ENCODE data around the gene ZNF576.
A peak's percentile ranks its signal among the peaks of the same experiment; 100 is the strongest.
"Not testable (repeated sequence)": the region's sequence is repeated elsewhere in the genome, so short reads cannot be mapped to it uniquely, and the experiment has no call there.

Gene ZNF576

DNA sequence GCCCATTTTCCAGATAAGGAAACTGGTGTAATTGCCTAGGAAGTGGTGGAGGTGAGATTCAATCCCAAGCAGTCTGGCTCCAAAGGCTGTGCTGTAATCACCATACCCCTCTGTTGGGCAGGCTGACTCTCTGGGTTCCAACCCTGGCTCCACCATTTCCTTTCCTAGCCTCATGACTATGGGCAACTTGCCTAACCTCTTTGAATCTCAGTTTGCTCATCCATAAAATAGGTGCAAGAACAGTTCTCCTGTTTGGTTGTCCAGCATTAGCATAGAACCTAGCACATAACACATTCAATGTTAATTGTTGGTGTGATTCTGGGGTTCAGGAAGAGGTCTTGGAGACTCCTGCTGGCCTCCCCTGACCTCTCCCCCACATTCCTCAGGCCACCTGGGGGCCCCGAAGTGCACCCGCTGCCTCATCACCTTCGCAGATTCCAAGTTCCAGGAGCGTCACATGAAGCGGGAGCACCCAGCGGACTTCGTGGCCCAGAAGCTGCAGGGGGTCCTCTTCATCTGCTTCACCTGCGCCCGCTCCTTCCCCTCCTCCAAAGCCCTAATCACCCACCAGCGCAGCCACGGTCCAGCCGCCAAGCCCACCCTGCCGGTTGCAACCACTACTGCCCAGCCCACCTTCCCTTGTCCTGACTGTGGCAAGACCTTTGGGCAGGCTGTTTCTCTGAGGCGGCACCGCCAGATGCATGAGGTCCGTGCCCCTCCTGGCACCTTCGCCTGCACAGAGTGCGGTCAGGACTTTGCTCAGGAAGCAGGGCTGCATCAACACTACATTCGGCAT is 2.2 kb downstream of the ZNF576 start:
- DNase-seq (ENCODE audit: insufficient read length, low spot score), result no peak
- FAIRE-seq, result no peak

GRCh38 chr19:43599635-43600295 is 3.4 kb downstream of the ZNF576 start:
- no peak for FAIRE-seq
- no peak for DNase-seq (ENCODE audit: insufficient read length, low spot score)

DNA sequence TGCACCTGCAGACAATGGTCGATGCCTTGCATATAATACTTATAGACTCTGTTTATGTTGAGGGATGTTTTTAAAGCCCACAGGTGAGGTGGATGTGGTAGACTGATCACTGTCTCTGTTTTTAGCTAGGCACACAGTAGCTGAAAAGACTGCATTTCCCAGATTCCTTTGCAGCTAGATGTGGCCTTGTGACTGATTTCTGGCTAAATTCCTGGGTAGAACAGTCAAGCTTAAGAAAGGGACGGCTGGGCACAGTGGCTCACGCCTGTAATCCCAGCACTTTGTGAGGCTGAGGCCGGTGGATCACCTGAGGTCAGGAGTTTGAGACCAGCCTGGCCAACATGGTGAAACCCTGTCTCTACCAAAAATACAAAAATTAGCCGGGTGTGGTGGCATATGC is 3.9 kb downstream of the ZNF576 start:
- FAIRE-seq; DNase-seq (ENCODE audit: insufficient read length, low spot score): not testable (repeated sequence)

DNA sequence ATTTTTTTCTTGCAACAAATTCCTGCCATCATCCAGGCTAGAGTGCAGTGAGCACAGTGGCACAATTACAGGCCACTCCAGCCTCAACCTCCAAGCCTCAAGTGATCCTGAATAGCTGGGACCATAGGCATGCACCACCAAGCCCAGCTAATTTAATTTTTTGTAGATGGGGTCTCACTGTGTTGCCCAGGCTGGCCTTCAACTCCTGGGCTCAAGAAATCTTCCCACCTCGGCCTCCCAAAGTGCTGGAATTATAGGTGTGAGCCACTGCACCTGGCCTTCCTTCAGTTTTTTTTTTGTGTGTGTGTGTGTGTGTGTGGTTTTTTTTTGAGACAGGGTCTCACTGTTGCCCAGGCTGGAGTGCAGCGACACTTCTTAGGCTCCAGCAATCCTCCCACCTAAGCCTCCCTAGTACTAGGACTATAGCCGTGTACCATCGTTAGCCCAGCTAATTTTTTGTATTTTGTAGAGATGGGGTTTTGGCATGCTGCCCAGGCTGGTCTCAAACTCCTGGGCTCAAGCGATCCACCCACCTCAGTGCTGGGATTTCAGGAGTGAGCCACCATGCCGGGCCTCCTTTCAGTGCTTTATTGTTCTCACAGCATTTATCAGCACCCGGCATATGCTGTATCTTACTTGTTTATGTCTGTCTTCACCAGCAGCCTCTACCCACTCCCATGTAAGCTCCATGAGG is 9.6 kb downstream of the ZNF576 start:
- no peak for FAIRE-seq
- no peak for DNase-seq (ENCODE audit: insufficient read length, low spot score)

- DNase-seq (ENCODE audit: insufficient read length, low spot score), result no peak
- no peak for FAIRE-seq
Measured at GRCh38 chr19:43606569-43607229, 10.3 kb downstream of the ZNF576 start.

DNA sequence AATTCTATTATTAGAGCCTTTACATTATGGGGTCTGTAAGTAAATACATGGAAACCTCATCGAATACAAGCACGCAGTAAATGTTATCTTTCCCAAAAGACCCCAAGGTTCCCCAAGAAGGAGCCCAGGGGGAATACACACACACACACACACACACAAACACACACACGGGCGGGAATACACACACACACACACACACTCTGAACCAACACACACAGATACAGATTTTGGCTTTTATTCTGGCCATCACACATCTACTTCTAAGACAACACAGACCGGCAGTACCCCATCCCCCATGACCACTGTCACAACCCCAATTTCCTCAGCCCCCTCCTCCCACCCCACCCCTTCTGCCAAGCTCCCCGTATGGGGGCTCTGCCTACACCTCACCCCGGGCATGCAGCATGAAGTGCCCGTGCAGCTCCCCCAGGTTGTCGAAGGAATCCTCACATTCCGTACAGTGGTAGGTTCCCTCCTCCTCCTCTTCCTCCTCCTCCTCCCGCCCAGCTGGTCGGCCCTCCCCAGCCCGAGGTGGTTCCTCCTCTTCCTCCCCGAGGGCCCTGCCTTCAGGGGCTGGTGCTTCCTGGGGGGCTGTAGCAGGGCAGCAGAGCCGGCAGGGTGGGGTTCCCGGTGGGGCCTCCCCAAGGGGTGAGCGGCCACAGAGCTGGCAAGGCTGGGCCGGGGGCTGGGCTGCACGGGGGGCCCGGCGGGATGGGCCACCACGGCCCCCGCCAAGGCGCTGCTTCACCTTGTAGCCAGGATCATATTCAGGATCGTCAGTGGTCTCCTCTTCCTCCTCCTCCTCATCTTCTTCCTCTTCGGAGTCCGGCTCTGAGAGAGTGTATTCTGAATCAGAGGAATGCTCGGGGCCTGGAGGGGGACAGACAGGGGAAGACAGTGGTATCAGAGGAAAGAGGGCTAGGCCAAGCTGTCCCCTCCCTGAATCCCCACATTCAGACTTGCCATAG is 11.1 kb downstream of the ZNF576 start:
- no peak for DNase-seq (ENCODE audit: insufficient read length, low spot score)
- FAIRE-seq, result no peak

- no peak for FAIRE-seq
- no peak for DNase-seq (ENCODE audit: insufficient read length, low spot score)
Measured at GRCh38 chr19:43609872-43610271, 13.5 kb downstream of the ZNF576 start.

DNA sequence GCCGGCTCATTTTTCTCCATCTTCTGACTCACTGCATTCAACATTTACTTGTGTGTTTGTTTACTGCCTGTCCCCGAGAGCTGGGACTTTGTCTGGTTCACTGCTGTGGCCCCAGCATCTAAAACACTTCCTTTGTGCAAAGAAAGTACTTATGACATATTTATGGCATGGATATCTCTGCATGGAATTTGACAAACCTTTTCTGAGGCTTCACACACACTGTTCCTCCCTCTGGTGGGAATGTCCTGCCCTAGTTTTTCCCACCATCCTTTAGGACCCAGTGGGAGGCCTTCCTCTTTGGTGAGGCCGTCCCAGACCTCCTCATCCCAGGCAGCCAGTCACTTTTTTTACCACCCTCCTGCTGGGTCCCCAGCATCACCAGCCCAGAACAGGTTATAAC is 14.1 kb downstream of the ZNF576 start:
- FAIRE-seq, result no peak
- DNase-seq (ENCODE audit: insufficient read length, low spot score), result no peak

DNA sequence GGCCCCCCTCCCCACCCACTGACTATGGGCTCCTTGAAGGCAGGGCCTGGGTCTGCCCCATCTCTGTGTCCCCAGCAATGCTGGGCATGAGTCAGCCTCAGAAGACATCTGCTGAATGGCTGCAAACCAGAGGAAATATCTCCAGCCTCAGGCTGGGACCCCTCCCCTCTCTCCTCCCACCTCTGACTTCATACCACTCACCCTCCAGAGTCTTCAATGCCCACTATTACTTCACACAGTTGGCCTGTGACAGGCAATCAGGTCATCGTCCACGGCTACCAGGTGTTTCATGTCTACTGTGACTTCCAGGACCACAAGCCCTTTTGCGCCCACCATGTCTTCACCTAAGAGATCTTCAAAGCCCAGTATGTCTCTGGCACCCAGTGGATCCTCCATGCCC is 15.4 kb downstream of the ZNF576 start, which contains the start of gene SRRM5:
Gene SRRM5, plus strand, starts transcription at position 301 of the 400 bp plus-strand sequence. Its CDS starts 34 bp downstream, at position 335.
- FAIRE-seq (no peak), DNase-seq (ENCODE audit: insufficient read length, low spot score) (no peak)

DNA sequence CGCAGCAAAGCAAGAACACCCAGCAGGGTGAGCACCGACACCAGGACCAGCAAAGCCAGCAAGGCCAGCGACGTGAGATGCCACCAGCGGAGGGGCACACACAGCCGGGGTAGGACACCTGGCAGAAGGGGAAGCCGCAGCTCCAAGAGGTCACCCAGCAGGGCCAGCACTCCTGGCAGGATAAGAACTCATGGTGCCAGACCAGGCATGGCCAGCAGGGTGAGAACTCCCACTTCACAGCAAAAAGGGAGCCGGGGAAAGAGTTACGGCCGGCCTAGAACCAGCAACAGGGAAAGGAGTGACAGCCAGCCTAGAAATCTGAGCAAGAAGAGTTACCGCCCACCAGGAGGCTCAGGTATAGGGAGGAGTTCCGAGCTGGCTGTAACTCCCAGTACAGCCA is 16.0 kb downstream of the ZNF576 start:
- no peak for FAIRE-seq

GRCh38 chr19:43616306-43616705 is 19.9 kb downstream of the ZNF576 start:
- no peak for FAIRE-seq
- no peak for DNase-seq (ENCODE audit: insufficient read length, low spot score)

More for the DNA sequence above, 16.0 kb downstream of the ZNF576 start:
- DNase-seq (ENCODE audit: insufficient read length, low spot score), result no peak

- FAIRE-seq (no peak), DNase-seq (ENCODE audit: insufficient read length, low spot score) (no peak)
Measured at GRCh38 chr19:43616954-43617353, 20.6 kb downstream of the ZNF576 start.

DNA sequence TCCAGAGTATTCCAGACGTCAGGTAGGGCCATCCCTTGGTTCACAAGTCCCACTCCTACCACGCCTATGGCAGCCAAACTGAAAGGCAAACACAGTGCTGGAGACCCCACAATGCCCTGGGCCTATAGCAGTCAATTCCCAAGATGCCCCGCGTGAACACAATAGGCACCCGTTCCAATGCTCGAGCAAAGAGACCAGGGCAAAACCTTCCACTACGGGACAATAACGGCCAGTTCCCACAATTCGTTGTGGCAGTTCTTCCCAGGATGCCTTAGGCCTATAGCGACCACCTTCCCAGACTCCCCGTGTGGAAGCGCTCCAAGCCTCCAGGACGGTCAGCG is 22.5 kb downstream of the ZNF576 start:
- FAIRE-seq, result no peak
- peak; percentile 58 for DNase-seq (ENCODE audit: insufficient read length, low spot score)

GRCh38 chr19:43619262-43620060 is 23.1 kb downstream of the ZNF576 start, which contains the start of gene ZNF428:
TSS of gene ZNF428 (minus strand) at chr19:43619629. CDS start at chr19:43614304, 5,325 bp downstream.
- FAIRE-seq (peak; percentile 96), DNase-seq (ENCODE audit: insufficient read length, low spot score) (peak; percentile 93)

- DNase-seq (ENCODE audit: insufficient read length, low spot score) (no peak), FAIRE-seq (peak; percentile 14)
Measured at GRCh38 chr19:43620061-43621001, 23.9 kb downstream of the ZNF576 start.

DNA sequence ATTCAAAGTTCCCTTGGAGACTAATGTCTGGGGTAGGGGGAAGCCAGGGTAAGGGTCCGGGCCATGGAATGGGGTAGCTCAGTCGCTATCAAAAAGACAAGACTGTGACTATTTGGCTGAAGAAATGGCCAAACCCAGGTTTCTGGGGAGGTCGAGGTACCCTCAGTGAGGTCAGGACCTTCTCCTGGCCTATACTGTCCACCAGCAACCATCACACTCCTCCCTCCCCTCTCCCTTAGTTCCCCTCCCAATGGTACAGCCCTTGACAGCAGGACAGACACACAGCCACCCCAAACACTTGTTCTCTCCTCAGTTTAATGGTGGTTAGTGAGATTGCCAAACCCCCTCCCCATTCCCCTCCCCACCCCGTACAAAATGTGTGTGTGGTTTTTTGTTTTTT is 25.7 kb downstream of the ZNF576 start:
- FAIRE-seq (no peak), DNase-seq (ENCODE audit: insufficient read length, low spot score) (no peak)

- DNase-seq (ENCODE audit: insufficient read length, low spot score), result no peak
- FAIRE-seq, result no peak
Measured at GRCh38 chr19:43622956-43623355, 26.6 kb downstream of the ZNF576 start.
